Left hindlimb (tissue), 1 donor: ENCODE results near the gene COL6A2.
"Not testable (repeated sequence)": the region's sequence is repeated elsewhere in the genome, so short reads cannot be mapped to it uniquely, and the experiment has no call there.

Experiments used
- DNase-seq: peaks from one replicate; pipeline ENCODE4 v3.0.0-alpha.2; 2018

The COL6A2 gene

GRCh38 chr21:46157396-46157986 is 59.6 kb downstream of the COL6A2 start:
- peak; percentile 15 for DNase-seq

- no peak for DNase-seq
These were observed 60.1 kb downstream of the COL6A2 start for GRCh38 chr21:46157987-46158451.

- no peak for DNase-seq
These were observed 60.9 kb downstream of the COL6A2 start for GRCh38 chr21:46158666-46159300.

- DNase-seq = peak; percentile 15
These were observed 61.5 kb downstream of the COL6A2 start for GRCh38 chr21:46159390-46159789.

GRCh38 chr21:46159841-46160656 is 62.1 kb downstream of the COL6A2 start:
- no peak for DNase-seq

- peak; percentile 17 for DNase-seq
These were observed 62.7 kb downstream of the COL6A2 start for GRCh38 chr21:46160657-46160906.

- DNase-seq = peak; percentile 24
These were observed 63.2 kb downstream of the COL6A2 start for GRCh38 chr21:46160907-46161632.

GRCh38 chr21:46161633-46162592 is 64.0 kb downstream of the COL6A2 start:
- peak; percentile 38 for DNase-seq

GRCh38 chr21:46163380-46163779 is 65.5 kb downstream of the COL6A2 start:
- DNase-seq = no peak

- no peak for DNase-seq
These were observed 67.2 kb downstream of the COL6A2 start for GRCh38 chr21:46165098-46165497.

GRCh38 chr21:46168238-46168637 is 70.3 kb downstream of the COL6A2 start:
- DNase-seq = no peak

- DNase-seq = no peak
These were observed 70.9 kb downstream of the COL6A2 start for GRCh38 chr21:46168659-46169386.

- not testable (repeated sequence) for DNase-seq
These were observed 72.7 kb downstream of the COL6A2 start for GRCh38 chr21:46170436-46171193.

GRCh38 chr21:46171585-46171984 is 73.7 kb downstream of the COL6A2 start:
- DNase-seq = no peak

- no peak for DNase-seq
These were observed 74.3 kb downstream of the COL6A2 start for GRCh38 chr21:46171996-46172862.

GRCh38 chr21:46172863-46173528 is 75.1 kb downstream of the COL6A2 start:
- DNase-seq = no peak

GRCh38 chr21:46173573-46173972 is 75.7 kb downstream of the COL6A2 start:
- no peak for DNase-seq

GRCh38 chr21:46176443-46177129 is 78.7 kb downstream of the COL6A2 start:
- DNase-seq = not testable (repeated sequence)
